PC-9 (cell line): ENCODE data around the gene CTNNBL1. TPM values are rescaled to one million over a fixed set of nuclear protein-coding genes. Genes with fewer than 3 reads are reported as not detected.

ENCODE experiments used
- BruUV-seq: library from RNA; stranded (reverse); fragments of 400-500 nt; replicated peaks from 2 replicates; lab custom pipeline; 2021; lab: Mats Ljungman, UMichigan
- CTCF ChIA-PET: fragments of 300-600 bp; sonication (Branson Sonifier 250); formaldehyde crosslinking; loops from one replicate; lab custom pipeline; 2022; ENCODE audit warnings: antibody characterized with exemption; lab: Charles Lee
- POLR2A ChIA-PET: fragments of 300-600 bp; sonication (Branson Sonifier 250); formaldehyde crosslinking; loops from one replicate; lab custom pipeline; 2022; ENCODE audit warnings: antibody characterized with exemption; ENCODE audit not compliant: unreplicated experiment; lab: Charles Lee
- DNase-seq, 2 experiments: peaks; one replicate each; pipeline versions ENCODE4 v3.0.0 to v3.0.0-alpha.2; 2015 to 2022; ENCODE audit warnings: mixed read lengths in 1 of 2
- H2AFZ ChIP-seq: fragments of 200-600 bp; sonication (generic); 2 replicates; pipeline ENCODE4 v1.8.1; 2017; ENCODE audit warnings: antibody characterized with exemption
- H3F3A ChIP-seq: fragments of 200-600 bp; sonication (generic); 2 replicates; pipeline ENCODE4 v1.8.1; 2017; ENCODE audit warnings: antibody characterized with exemption, mild to moderate bottlenecking, low read depth; ENCODE audit not compliant: insufficient read depth
- H3K27ac ChIP-seq: fragments of 200-600 bp; sonication (generic); 2 replicates; pipeline ENCODE4 v1.6.1; 2016; ENCODE audit warnings: mixed run types
- H3K27me3 ChIP-seq: fragments of 200-600 bp; sonication (generic); 2 replicates; pipeline ENCODE4 v1.6.1; 2016; ENCODE audit warnings: low read depth, mixed run types; ENCODE audit not compliant: insufficient read depth
- H3K36me3 ChIP-seq: fragments of 200-600 bp; sonication (generic); 2 replicates; pipeline ENCODE4 v1.6.1; 2016; ENCODE audit warnings: low read depth, mixed run types
- H3K4me1 ChIP-seq: fragments of 200-600 bp; sonication (generic); replicated peaks from 2 replicates; pipeline ENCODE4 v1.6.1; 2016; ENCODE audit warnings: mixed run types; ENCODE audit not compliant: insufficient read depth
- H3K4me2 ChIP-seq: fragments of 200-600 bp; sonication (generic); 2 replicates; pipeline ENCODE4 v1.6.1; 2017; ENCODE audit warnings: mixed run types
- H3K4me3 ChIP-seq: fragments of 200-600 bp; sonication (generic); 2 replicates; pipeline ENCODE4 v1.6.1; 2016; ENCODE audit warnings: mixed run types
- H3K79me2 ChIP-seq: fragments of 200-600 bp; sonication (generic); 2 replicates; pipeline ENCODE4 v1.6.1; 2017; ENCODE audit warnings: low read depth, mixed run types
- H3K9me2 ChIP-seq: fragments of 200-600 bp; sonication (generic); 2 replicates; pipeline ENCODE4 v1.8.1; 2017; ENCODE audit warnings: mild to moderate bottlenecking; ENCODE audit not compliant: insufficient read depth
- H3K9me3 ChIP-seq: fragments of 200-600 bp; sonication (generic); 2 replicates; pipeline ENCODE4 v1.8.1; 2016; ENCODE audit warnings: low read depth; ENCODE audit not compliant: insufficient read depth
- H4K20me1 ChIP-seq: fragments of 200-600 bp; sonication (generic); 2 replicates; pipeline ENCODE4 v1.8.1; 2017; ENCODE audit not compliant: insufficient read depth
- EZH2 ChIP-seq: fragments of 200-600 bp; sonication (generic); IDR thresholded peaks from 2 replicates; pipeline ENCODE4 v1.8.0; 2017; ENCODE audit warnings: antibody characterized with exemption, low read depth
- intact Hi-C: fragments of 100-400 bp; cut with micrococcal nuclease; formaldehyde crosslinking; loops from one replicate; pipeline ENCODE4 v1.10.0; 2022; ENCODE audit not compliant: unreplicated experiment
- total RNA-seq: library from RNA; stranded (reverse); gene quantifications from 2 replicates; pipeline ENCODE4 v1.2.3, GENCODE V29; 2021
- TF ChIP-seq, protein P1 (sequence below): fragments of 200-600 bp; sonication (generic); conservative IDR thresholded peaks from 2 replicates; pipeline ENCODE4 v1.6.1; 2017; ENCODE audit warnings: mixed run types, antibody characterized with exemption, mild to moderate bottlenecking, moderate library complexity

CTNNBL1 gene
- total RNA-seq, 1 experiment from 2014 or later = 83.5 TPM

GRCh38 chr20:37734228-37734985 is 40.6 kb downstream of the CTNNBL1 start:
- Histone ChIP-seq H3K4me1 (no peaks in the 10 kb centered on the region), H2AFZ (no peak overlapping the region), H3K27me3 (no peaks in the 10 kb centered on the region), H3K79me2 (no peaks in the 10 kb centered on the region), H3K27ac (no peak overlapping the region), H4K20me1 (no peaks in the 10 kb centered on the region), H3K36me3 (0 out of 2 replicates have a peak, but pooled peaks cover 3% of the 10 kb centered on the region), H3K9me3 (no peaks in the 10 kb centered on the region), H3F3A (no peaks in the 10 kb centered on the region), H3K4me2 (no peak overlapping the region), H3K9me2 (no peaks in the 10 kb centered on the region), H3K4me3 (no peak overlapping the region)
- TF ChIP-seq, protein P1, sequence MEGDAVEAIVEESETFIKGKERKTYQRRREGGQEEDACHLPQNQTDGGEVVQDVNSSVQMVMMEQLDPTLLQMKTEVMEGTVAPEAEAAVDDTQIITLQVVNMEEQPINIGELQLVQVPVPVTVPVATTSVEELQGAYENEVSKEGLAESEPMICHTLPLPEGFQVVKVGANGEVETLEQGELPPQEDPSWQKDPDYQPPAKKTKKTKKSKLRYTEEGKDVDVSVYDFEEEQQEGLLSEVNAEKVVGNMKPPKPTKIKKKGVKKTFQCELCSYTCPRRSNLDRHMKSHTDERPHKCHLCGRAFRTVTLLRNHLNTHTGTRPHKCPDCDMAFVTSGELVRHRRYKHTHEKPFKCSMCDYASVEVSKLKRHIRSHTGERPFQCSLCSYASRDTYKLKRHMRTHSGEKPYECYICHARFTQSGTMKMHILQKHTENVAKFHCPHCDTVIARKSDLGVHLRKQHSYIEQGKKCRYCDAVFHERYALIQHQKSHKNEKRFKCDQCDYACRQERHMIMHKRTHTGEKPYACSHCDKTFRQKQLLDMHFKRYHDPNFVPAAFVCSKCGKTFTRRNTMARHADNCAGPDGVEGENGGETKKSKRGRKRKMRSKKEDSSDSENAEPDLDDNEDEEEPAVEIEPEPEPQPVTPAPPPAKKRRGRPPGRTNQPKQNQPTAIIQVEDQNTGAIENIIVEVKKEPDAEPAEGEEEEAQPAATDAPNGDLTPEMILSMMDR = no peak
- no peak for TF ChIP-seq EZH2
- no peak for DNase-seq
- intact Hi-C loops = no loop called here
- ChIA-PET CTCF (no interaction called here), POLR2A (interaction anchor here (0.5 to 0.6 kb wide), 2 partner anchors 49 to 258 kb away, joined by 3 to 5 read pairs; no protein-coding TSS in a partner anchor)
- no TSS peak for BruUV-seq

GRCh38 chr20:37735541-37735940 is 41.7 kb downstream of the CTNNBL1 start:
- BruUV-seq = no TSS peak
- Histone ChIP-seq H3K27me3 (no peaks in the 10 kb centered on the region), H3K9me2 (no peaks in the 10 kb centered on the region), H3K4me2 (no peak overlapping the region), H3K36me3 (0 out of 2 replicates have a peak, but pooled peaks cover 3% of the 10 kb centered on the region), H2AFZ (no peak overlapping the region), H3K4me3 (no peak overlapping the region), H3K27ac (no peak overlapping the region), H3K79me2 (no peaks in the 10 kb centered on the region), H3K4me1 (0 out of 2 replicates have a peak, but pooled peaks cover 2% of the 10 kb centered on the region), H3K9me3 (no peaks in the 10 kb centered on the region), H4K20me1 (no peaks in the 10 kb centered on the region), H3F3A (no peaks in the 10 kb centered on the region)
- POLR2A ChIA-PET = interaction anchor here (0.5 kb wide), 1 partner anchor 30 kb away, joined by 3 read pairs; no protein-coding TSS in a partner anchor
- no peak for DNase-seq
- intact Hi-C loops = no loop called here
- TF ChIP-seq, protein P1 = no peak
- TF ChIP-seq EZH2 = no peak
- CTCF ChIA-PET = no interaction called here

GRCh38 chr20:37736132-37736531 is 42.3 kb downstream of the CTNNBL1 start:
- Histone ChIP-seq H4K20me1 (no peaks in the 10 kb centered on the region), H3F3A (no peaks in the 10 kb centered on the region), H3K4me2 (no peak overlapping the region), H3K79me2 (0 out of 2 replicates have a peak, but pooled peaks cover under 1% of the 10 kb centered on the region), H2AFZ (no peak overlapping the region), H3K4me3 (no peak overlapping the region), H3K4me1 (peaks cover 8% of the 10 kb centered on the region), H3K27me3 (no peaks in the 10 kb centered on the region), H3K9me2 (no peaks in the 10 kb centered on the region), H3K9me3 (no peaks in the 10 kb centered on the region), H3K27ac (no peak overlapping the region), H3K36me3 (0 out of 2 replicates have a peak, but pooled peaks cover 3% of the 10 kb centered on the region)
- no peak for DNase-seq
- CTCF ChIA-PET = no interaction called here
- no TSS peak for BruUV-seq
- POLR2A ChIA-PET = interaction anchor here (0.5 kb wide), 1 partner anchor 29 kb away, joined by 3 read pairs; no protein-coding TSS in a partner anchor
- intact Hi-C loops = no loop called here
- no peak for TF ChIP-seq EZH2
- TF ChIP-seq, protein P1 = no peak
